Stimulated activated CD8-positive, alpha-beta memory T cell treated with anti-CD3 and anti-CD28 coated beads, Interleukin-15, amount 100 ng/mL, for 48 hours (primary cell): ENCODE measurements around the gene ITPR2.
A peak's percentile ranks its signal among the peaks of the same experiment; 100 is the strongest.

Source experiments
- DNase-seq, 2 donors: peaks; one replicate each; pipeline ENCODE4 v3.0.0-alpha.2; 2020; ENCODE audit warnings: low read depth in 2 of 2

The ITPR2 gene

GRCh38 chr12:26297396-26298070 lies 535.5 kb downstream of the ITPR2 start:
- peak in 1 of 2 donors; percentile 8 for DNase-seq

DNA sequence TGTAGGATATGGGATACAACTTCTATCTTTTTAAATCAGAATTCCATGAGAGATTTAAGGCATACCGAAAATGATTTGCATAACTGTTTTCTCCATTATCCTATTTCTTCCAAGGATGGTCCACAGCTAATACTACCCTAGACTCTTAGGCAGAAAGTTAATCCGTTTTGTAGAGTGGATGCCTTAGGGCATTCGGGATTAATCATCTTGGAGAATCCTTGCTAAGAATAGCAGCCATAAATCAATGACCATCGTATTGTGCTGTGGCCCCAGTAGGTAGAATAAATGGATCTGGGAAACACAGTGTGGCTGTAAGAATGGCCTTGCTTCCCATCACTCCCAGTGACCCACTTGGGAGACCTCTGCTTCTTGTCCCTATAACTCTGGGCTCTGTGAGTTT lies 538.0 kb downstream of the ITPR2 start:
- no peak for DNase-seq

DNA sequence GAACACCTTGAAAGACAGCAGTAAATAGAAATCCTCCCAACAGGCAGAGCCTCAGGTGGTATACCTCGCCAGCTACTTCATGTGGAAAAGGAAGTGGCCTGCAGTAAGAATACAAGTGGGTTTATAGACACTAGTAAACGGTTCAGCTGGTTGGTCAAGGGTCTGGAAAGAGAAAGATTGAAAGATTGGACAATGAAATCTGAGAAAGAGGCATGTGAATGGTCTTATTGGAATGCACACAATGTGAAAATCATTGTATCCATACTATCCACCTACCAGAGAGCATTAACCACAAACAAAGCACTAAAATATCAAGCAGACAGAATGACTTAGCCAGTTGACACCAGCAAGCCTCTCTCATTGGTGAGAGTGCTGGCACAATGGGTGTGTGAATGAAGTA lies 539.4 kb downstream of the ITPR2 start:
- no peak for DNase-seq

DNA sequence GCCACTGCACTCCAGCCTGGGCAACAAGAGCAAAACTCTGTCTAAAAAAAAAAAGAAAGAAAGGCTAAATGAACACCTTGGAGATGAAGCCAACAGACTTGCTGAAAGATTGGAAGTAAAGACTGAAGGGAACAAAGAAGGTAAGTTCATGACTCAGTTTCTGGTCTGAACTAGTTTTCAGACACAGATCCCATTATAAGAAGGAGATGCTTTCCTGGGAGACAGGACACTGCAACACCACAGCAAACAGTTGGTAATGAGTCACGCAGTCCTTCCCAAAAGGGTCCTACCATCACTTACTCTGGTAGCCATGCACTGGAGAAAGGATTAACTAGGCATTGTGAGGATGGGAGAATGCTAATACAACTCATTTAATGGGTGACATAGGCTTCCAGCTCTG lies 540.4 kb downstream of the ITPR2 start:
- DNase-seq: no peak

GRCh38 chr12:26290565-26290964 lies 542.4 kb downstream of the ITPR2 start:
- DNase-seq: no peak

DNA sequence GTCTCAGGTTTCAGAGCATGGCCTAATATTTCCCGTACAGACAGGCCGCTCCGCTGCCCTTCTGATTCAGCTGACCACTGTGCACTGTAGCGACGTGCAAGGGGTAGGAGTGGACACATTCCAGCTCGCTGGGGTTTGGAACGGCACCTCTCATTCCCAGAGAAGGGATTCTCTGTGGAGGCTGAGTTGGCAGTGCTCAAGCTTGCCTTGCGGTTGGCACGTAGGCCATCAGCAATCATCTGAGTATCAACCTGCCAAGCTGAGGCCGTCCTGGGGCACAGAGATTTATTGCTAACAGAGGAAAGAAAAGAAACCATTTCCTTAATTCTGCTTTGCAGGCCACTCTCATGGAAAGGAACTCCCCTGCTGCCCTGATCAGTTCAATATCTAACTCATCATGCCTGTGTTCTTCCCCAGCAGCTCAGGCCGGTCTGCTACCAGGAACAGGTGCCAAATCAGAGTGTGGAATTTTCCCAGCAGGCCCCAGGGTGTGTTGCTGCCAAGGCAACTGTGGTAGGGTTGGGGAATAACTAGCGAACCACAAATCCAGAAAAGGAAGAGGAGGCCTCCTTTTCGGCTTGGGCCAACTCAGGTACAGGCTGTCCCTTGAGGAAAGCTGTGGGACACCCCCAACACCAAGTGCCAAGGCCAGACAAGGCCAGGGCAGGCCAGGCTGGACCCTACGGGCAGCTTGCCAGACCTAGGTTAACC lies 545.2 kb downstream of the ITPR2 start:
- DNase-seq: no peak
